GM12864 (cell line): ENCODE measurements around the gene GALNT18.

Source experiments
- DNase-seq: peaks from one replicate; pipeline ENCODE4 v3.0.0-alpha.2; 2011; ENCODE audit warnings: low read depth
- H3K4me3 ChIP-seq: 2 replicates; pipeline ENCODE4 v1.5.1; 2011; ENCODE audit warnings: mild to moderate bottlenecking, low read depth, low read length, control low read depth
- TF ChIP-seq, protein P1 (sequence below): IDR thresholded peaks from 2 replicates; pipeline ENCODE4 v1.5.1; 2011; ENCODE audit warnings: low read depth, mild to moderate bottlenecking, moderate library complexity, low read length, control low read depth, inconsistent platforms; ENCODE audit errors: missing control alignments

The GALNT18 gene

DNA sequence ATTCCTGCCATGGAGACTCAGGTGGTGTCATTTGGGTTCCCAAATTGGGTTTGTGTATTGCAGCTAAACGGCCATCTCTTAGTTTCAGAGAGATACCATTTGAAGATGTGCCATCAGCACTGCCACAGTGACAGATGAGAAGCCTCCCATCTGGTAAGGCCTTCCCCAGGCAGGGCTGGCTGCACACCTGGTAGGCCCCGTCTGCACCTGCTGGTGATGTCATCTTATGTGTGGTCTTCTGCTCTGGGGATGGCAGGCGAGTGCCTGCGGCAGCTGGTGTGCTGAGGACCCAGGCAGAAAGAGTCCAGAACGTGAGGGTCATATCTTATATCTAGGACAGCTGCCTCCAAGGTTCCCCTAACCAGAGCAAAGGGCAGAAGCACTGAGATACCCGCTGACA, 369.4 kb downstream of the GALNT18 start:
- TF ChIP-seq, protein P1, sequence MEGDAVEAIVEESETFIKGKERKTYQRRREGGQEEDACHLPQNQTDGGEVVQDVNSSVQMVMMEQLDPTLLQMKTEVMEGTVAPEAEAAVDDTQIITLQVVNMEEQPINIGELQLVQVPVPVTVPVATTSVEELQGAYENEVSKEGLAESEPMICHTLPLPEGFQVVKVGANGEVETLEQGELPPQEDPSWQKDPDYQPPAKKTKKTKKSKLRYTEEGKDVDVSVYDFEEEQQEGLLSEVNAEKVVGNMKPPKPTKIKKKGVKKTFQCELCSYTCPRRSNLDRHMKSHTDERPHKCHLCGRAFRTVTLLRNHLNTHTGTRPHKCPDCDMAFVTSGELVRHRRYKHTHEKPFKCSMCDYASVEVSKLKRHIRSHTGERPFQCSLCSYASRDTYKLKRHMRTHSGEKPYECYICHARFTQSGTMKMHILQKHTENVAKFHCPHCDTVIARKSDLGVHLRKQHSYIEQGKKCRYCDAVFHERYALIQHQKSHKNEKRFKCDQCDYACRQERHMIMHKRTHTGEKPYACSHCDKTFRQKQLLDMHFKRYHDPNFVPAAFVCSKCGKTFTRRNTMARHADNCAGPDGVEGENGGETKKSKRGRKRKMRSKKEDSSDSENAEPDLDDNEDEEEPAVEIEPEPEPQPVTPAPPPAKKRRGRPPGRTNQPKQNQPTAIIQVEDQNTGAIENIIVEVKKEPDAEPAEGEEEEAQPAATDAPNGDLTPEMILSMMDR = no peak
- no peak overlapping the region for H3K4me3 ChIP-seq
- no peak for DNase-seq

DNA sequence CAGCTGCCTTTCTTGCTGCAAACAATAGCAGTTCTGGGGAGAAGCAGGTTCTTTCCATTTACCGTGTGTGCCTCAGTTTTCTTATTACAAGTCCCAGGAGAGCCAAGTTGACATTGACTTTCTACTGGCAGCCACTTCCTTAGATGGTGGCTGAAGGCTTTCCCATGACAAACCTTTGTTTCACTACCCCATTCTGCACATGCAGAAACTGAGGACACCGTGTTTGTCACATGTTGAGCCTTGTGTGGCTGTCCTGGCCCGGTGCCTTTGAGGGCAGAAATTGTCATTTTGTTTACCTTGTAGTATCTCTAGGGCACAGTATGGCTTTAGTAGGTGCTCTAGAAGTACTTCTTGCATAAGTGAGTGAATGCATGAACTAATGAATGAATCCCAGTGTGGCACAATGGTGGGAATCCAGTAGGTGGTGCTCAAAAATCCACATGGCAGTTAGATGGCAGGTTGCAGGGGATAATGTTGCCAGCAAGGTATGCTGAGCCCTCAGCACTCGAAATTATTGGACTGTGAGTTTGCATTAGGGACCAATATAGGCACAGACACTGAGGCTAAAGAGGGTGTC, 370.3 kb downstream of the GALNT18 start:
- H3K4me3 ChIP-seq = no peak overlapping the region
- DNase-seq = no peak
- TF ChIP-seq, protein P1 = no peak

DNA sequence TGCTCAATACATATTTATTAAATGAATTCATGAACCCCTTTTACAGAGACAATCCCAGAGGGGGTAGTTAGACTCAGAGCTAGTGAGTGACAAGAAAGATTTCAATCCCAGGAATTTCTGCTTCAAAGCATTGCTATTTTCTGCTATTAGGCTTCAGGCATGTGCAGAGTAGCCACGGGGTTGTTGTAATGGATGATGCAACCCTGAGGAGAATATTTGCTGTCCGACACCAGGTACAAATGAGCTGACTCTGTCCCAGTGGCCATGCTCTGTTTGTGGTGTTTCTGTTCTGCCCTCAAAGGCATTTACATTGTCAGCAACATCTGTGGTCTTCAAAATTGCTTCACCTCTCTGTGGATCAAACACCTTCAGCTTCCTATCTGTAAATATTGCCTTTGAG, 371.3 kb downstream of the GALNT18 start:
- TF ChIP-seq, protein P1 = no peak
- no peak for DNase-seq
- H3K4me3 ChIP-seq = no peak overlapping the region

DNA sequence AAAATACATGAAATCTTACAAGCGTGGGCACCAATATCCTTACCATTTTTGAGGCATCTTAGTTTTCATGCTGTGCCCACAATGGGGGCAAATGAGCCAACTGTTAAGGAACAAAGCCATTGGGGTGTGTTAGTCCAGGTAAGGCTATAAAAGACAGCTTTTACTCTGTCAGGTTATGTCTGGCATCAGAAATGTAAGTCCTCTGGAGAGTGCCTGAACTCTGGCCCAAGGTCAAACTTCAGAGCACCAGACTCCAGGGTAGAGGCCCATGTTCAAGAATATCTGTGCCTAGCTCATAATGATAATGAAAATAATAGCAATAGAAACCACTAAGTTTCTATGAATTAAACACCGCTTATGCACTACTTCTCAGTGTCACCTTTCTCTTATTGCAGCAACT, 374.2 kb downstream of the GALNT18 start:
- no peak overlapping the region for H3K4me3 ChIP-seq
- TF ChIP-seq, protein P1 = no peak
- no peak for DNase-seq

DNA sequence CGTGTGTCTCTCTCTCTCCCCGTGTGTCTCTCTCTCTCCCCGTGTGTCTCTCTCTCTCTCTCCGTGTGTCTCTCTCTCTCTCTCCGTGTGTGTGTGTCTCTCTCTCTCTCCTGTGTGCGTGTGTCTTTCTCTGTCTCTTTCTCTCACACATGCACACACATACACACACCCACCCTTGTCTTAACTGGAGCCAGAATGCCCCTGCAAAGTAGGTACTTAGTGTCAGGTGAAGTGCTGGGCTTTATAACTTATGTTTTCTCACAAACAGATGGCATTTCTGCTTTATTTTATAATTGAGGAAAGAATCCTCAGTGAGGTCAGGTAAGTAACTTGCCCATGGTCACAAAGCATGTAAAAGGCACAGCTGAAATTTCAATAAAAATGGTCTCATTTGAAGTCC, 374.7 kb downstream of the GALNT18 start:
- no peak overlapping the region for H3K4me3 ChIP-seq
- DNase-seq = no peak
- TF ChIP-seq, protein P1 = no peak

DNA sequence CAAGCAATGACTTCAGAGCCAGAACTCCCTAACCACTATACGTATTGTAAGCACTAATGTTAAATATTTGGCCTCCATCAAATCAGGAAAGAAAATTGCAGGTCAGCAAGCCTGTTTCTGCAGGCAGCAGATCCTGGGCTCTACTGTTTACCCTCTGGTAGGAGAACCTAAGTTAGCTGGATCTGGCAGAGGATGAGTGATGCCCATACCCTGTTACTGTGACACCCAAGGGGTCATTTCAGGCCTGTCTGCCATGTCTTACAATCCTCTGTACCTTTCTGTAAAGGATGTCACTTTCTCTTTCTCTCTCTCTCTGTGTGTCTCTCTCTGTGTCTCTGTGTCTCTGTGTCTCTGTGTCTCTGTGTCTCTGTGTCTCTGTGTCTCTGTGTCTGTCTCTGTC, 375.6 kb downstream of the GALNT18 start:
- no peak overlapping the region for H3K4me3 ChIP-seq

DNA sequence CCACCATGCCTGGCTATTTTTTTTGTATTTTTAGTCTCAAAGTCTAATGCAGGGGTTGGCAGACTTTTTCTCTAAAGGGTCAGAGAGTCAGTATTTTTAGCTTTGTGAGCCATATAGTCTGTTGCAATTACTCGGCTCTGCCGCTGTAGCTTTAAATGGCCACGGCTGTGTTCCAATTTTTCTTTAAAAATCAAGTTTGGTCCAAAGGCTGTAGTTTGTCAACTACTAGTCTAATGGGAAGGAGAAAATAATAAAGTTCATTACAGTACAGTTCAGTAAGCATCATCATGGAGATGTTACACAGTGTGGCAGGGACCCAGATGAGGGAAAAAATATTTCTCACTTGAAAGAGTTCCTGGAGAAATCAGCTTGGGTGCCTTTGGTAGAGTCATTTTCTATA, 376.4 kb downstream of the GALNT18 start:
- H3K4me3 ChIP-seq = no peak overlapping the region
- TF ChIP-seq, protein P1 = no peak
- DNase-seq = no peak

More for the DNA sequence above, 375.6 kb downstream of the GALNT18 start:
- TF ChIP-seq, protein P1 = no peak
- DNase-seq = no peak
